Naive thymus-derived CD8-positive, alpha-beta T cell (primary cell): Measurements from ENCODE around the gene SERHL2. TPM values are rescaled to one million over a fixed set of nuclear protein-coding genes. Genes with fewer than 3 reads are reported as not detected.
"Not testable (repeated sequence)": the region's sequence is repeated elsewhere in the genome, so short reads cannot be mapped to it uniquely, and the experiment has no call there.

ENCODE experiments used
- ATAC-seq, 2 donors: fragments of 150-1000 bp; cut with Tn5 transposase in 1 of 2; sonication (Bioruptor Pico), chemical (Tn5 transposase) in 1 of 2; 1 replicate in 1 of 2; 2 replicates in 1 of 2; pipeline ENCODE4 v1.10.0; 2021; ENCODE audit warnings: mild to moderate bottlenecking in 2 of 2, moderate library complexity in 2 of 2
- POLR2A ChIA-PET: fragments of 350-600 bp; sonication (Branson Sonifier 250); formaldehyde crosslinking; loops from one replicate; lab custom pipeline; 2021; ENCODE audit warnings: antibody characterized with exemption; lab: Charles Lee
- DNase-seq, 10 donors: peaks; one replicate each; pipeline versions ENCODE4 v3.0.0 to v3.0.0-alpha.2; 2020 to 2022
- H3K27ac Mint-ChIP-seq, 10 donors: one replicate each; pipeline ENCODE4 v1.8.0; 2020 to 2022; ENCODE audit warnings: mild to moderate bottlenecking in 10 of 10, mixed read lengths in 10 of 10, moderate library complexity in 4 of 10, inconsistent platforms in 1 of 10
- H3K27me3 Mint-ChIP-seq, 5 donors: one replicate each; pipeline ENCODE4 v1.8.0; 2021 to 2022; ENCODE audit warnings: mixed read lengths in 5 of 5
- H3K36me3 Mint-ChIP-seq, 3 donors: one replicate each; pipeline ENCODE4 v1.8.0; 2020 to 2022; ENCODE audit warnings: mixed read lengths in 3 of 3, mild to moderate bottlenecking in 2 of 3, inconsistent platforms in 1 of 3
- H3K4me1 Mint-ChIP-seq, 4 donors: one replicate each; pipeline ENCODE4 v1.8.0; 2021 to 2022; ENCODE audit warnings: mixed read lengths in 4 of 4
- H3K4me3 Mint-ChIP-seq, 10 donors: one replicate each; pipeline ENCODE4 v1.8.0; 2020 to 2022; ENCODE audit warnings: mild to moderate bottlenecking in 10 of 10, mixed read lengths in 10 of 10, moderate library complexity in 6 of 10, inconsistent platforms in 1 of 10
- H3K9me3 Mint-ChIP-seq, 9 donors: one replicate each; pipeline ENCODE4 v1.8.0; 2020 to 2022; ENCODE audit warnings: mixed read lengths in 9 of 9, mild to moderate bottlenecking in 3 of 9, inconsistent platforms in 1 of 9, moderate library complexity in 1 of 9
- polyA plus RNA-seq, 3 donors: library from polyadenylated mRNA; unstranded; fragments of 300-500 nt; fragmentation: Illumina TruSeq; gene quantifications; one replicate each; pipeline ENCODE4 v1.2.3, GENCODE V29; 2021
- total RNA-seq, 8 experiments: library from RNA in 2 of 8; stranded (reverse) in 2 of 8; gene quantifications; one replicate each; pipeline ENCODE4 v1.2.3 and lab custom pipeline; 2021 to 2026

The SERHL2 gene
- total and polyA plus RNA-seq, 5 experiments from 2014 or later = 0.43 to 0.81 (median 0.56) TPM; not detected in 1

DNA sequence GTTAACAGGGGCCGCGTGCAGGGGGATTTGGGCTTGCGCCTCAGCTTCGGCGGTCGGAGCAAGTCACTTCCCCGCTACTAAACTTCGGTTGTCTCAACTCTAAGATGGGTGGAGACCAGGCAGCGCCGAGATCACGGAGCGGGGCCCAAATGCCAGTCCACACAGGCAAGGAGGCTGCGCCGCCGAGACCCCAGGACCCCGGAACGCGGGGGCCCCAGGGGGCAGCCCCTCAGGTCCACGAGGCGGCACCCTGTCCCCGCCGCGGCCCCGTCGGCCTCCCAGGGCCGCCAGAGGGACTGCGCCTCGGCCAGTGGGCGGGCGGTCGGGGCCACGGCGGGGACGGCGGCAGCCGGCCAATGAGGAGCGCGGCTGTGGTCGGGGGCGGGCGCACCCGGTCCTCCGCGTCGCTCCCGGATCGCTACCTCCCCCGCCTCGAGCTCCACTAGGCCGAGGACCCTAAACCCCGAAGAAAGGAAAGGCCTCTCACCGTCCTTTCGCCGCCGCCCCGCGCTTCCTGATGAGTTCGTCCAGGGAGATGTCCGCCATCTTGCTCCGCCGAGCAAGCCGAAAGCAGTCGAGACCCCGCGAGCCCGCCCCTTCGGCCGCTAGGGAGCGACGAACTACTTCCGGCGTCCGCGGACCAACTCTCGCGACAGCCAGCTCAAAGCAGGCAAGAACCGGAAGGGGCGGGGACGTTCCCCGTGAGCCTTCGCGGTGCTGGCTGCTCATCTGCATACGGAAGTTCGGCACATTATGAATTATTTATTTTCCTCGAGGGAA, 60.7 kb downstream of the SERHL2 start, which contains the start of gene POLDIP3:
TSS of gene POLDIP3 (minus strand) at position 572 of the 780 bp plus-strand sequence. CDS start at position 546, 26 bp downstream.
- peak within 1 kb of the TSS; percentile 98 to 100 (median 100) for H3K27ac Mint-ChIP-seq
- POLR2A ChIA-PET = interaction anchor here (0.6 to 3.9 kb wide), 19 partner anchors 9 to 573 kb away, joined by 3 to 54 read pairs (median 6); partner anchors contain the start of genes ARFGAP3, CYB5R3, NDUFA6 and PACSIN2

DNA sequence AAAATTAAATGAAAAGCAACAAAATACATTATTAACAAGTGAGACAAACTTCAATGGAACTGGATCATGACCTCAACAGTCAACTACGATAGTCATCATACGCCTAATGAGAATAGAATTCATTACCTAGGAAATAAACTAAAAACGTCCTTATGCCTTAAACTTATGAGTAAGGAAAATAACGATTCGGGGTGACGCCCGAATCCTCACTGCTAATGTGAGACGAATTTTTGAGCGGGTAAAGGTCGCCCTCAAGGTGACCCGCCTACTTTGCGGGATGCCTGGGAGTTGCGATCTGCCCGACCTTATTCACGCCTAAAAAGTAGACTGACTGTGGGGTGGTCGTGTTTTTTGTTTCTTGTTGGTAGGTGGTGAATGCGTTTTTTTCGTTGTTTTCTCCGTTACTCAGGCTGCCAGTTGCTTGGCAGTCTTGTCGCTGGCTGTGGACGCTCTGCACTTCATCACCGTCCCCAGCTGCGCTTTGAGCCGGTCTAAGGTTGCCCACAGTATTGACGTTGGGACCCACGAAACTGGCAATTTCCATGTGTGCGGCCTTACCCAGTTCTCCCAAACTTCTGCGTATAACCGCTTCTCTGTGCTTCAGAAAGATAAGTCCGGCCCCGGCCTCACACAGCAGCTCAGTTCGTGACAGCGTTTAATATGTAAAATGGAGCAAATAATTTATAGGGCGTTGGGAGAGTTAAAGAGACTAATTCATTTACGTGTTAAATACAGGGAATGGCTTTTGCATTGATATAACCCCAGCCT, 61.5 kb downstream of the SERHL2 start:
- H3K36me3 Mint-ChIP-seq = peaks cover 0 to 23% (median 5%) of the 10 kb centered on the region in 3 donors
- peaks cover 21 to 57% (median 51%) of the 10 kb centered on the region in 4 donors for H3K4me1 Mint-ChIP-seq
- DNase-seq = peak in 9 of 10 donors; percentile 59 to 95 (median 89)
- POLR2A ChIA-PET = interaction anchor here (0.5 to 3.9 kb wide), 20 partner anchors 8 to 572 kb away, joined by 3 to 54 read pairs (median 6); partner anchors contain the start of genes ARFGAP3, CYB5R3, NDUFA6 and PACSIN2
- peak; percentile 69 to 79 for ATAC-seq
- no peaks in the 10 kb centered on the region for H3K9me3 Mint-ChIP-seq
- H3K27ac Mint-ChIP-seq = peak overlapping the region; percentile 98 to 100 (median 100)
- H3K4me3 Mint-ChIP-seq = peak overlapping the region; percentile 91 to 98 (median 94)
- peaks cover 0 to 2% (median 0%) of the 10 kb centered on the region in 5 donors for H3K27me3 Mint-ChIP-seq

More for the DNA sequence above, 60.7 kb downstream of the SERHL2 start, which contains the start of gene POLDIP3:
- Mint-ChIP-seq H3K27me3 (peaks cover 0 to 2% (median 0%) of the 10 kb centered on the region in 5 donors), H3K4me1 (peaks cover 25 to 64% (median 57%) of the 10 kb centered on the region in 4 donors), H3K36me3 (peaks cover 0 to 30% (median 7%) of the 10 kb centered on the region in 3 donors), H3K9me3 (no peaks in the 10 kb centered on the region), H3K4me3 (peak within 1 kb of the TSS; percentile 91 to 98 (median 96))
- ATAC-seq (peak; percentile 69 to 72), DNase-seq (peak; percentile 96 to 99 (median 98))

DNA sequence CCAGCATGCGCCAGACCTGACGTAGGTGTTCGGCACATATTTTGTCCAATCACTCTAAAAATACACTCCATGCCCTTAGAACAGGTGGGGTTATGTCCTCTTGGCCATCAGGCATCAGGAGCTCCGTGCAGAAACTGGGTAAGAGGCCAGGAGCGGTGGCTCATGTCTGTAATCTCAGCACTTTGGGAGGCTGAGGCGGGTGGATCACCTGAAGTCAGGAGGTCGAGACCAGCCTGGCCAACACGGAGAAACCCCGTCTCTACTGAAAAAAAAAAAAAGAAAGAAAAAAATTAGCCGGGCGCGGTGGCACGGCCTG, 62.1 kb downstream of the SERHL2 start:
- Mint-ChIP-seq H3K4me1 (peaks cover 17 to 51% (median 46%) of the 10 kb centered on the region in 4 donors), H3K36me3 (peaks cover 0 to 21% (median 4%) of the 10 kb centered on the region in 3 donors), H3K4me3 (peak overlapping the region; percentile 91 to 98 (median 94)), H3K27ac (peak overlapping the region; percentile 98 to 100 (median 100))
- not testable (repeated sequence) for DNase-seq, ATAC-seq, H3K27me3 Mint-ChIP-seq, H3K9me3 Mint-ChIP-seq
- POLR2A ChIA-PET = interaction anchor here (0.5 to 3.9 kb wide), 13 partner anchors 8 to 1598 kb away, joined by 3 to 54 read pairs (median 7); partner anchors contain the start of genes ARFGAP3, CYB5R3 and PACSIN2

DNA sequence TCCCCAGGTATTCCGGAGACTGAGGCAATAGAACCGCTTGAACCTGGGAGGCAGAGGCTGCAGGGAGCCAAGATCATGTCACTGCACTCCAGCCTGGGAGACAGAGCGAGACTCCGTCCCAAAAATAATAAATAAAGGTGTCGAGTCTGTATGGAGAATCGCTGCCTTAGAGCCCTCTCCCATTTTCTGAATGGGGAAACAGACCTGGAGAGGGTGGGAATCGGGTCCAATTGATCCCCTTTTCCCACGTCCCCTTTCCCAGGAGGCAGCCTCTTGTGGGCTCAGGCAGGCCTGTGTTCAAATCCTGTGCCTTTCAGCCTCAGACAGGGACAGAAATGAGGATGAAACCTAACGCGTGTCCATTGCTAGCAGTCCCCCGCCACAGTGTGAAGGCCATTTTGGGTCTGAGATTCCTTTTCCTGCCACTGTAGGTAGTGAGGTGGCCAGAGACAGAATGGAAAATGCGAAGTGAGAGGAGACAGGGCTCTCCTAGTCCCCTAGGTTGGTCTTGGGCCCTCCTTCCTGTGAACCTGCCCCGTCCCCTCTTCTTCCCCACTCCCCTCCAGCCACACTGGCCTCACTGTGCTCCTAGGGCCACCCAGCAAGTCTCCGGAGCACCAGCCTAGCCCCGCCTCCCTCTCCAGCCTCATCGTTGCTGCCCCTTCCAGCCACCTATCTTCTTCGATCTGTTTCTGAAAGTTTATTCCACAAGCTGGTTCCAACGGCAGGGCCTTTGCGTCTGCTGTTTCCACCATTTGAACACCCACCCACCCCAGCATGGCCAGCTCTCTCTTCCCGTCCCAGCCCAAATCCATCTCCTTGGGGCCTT, 63.6 kb downstream of the SERHL2 start:
- peaks cover 19 to 45% (median 37%) of the 10 kb centered on the region in 4 donors for H3K4me1 Mint-ChIP-seq
- H3K9me3 Mint-ChIP-seq = no peaks in the 10 kb centered on the region
- peak overlapping the region in 8 of 10 donors; percentile 58 to 100 (median 78) for H3K27ac Mint-ChIP-seq
- ATAC-seq (no peak), DNase-seq (no peak)
- peaks cover 0 to 10% (median 4%) of the 10 kb centered on the region in 3 donors for H3K36me3 Mint-ChIP-seq
- POLR2A ChIA-PET = interaction anchor here (1.2 to 3.9 kb wide), 2 partner anchors 32 to 41 kb away, joined by 6 to 54 read pairs; partner anchors contain the start of gene CYB5R3
- peaks cover 0 to 2% (median 0%) of the 10 kb centered on the region in 5 donors for H3K27me3 Mint-ChIP-seq
- H3K4me3 Mint-ChIP-seq = peak overlapping the region in 3 of 10 donors; percentile 6 to 32 (median 15)

DNA sequence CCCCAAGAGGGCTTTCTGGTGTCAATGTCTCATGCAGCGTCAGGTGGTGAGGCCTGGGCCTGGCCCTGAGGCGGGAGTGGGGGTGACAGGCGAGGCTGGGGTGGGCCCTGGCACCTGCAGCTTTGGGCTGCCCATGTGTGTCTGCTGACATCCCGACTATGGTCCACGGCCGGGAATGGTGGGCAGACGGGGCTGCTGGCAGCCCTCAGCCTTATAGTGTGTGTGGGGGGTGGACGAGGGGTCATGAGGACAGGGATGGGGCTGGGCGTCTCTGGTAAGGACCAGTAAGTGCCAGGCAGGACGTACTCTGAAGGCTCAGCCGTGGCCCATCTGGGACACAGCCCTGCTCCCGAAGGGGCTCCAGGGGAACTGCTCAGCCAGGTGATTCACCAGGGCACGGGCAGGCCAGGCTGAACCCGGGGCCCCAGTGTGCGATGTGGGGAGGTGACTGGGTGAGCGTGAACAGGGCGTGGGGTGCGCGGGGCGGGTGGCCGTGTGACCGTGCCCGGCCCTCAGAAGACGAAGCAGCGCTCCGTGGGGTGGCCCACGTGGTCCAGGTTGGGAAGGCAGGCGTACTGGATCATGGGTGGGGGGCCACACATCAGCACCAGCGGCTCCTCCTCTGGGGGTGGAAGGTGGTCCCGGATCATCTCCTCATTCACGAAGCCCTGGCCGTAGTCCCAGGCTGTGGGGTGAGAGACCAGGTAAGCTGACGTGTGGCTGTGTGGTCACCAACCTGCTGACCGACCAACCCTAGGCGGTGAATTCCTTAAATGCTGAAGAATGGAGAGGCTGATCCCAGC, 65.7 kb downstream of the SERHL2 start:
- Mint-ChIP-seq H3K4me1 (peaks cover 10 to 26% (median 20%) of the 10 kb centered on the region in 4 donors), H3K27me3 (peaks cover 0 to 2% (median 0%) of the 10 kb centered on the region in 5 donors), H3K4me3 (peak overlapping the region in 1 of 10 donors; percentile 29), H3K9me3 (no peaks in the 10 kb centered on the region), H3K27ac (peak overlapping the region in 1 of 10 donors; percentile 45), H3K36me3 (peaks cover 0 to 10% (median 0%) of the 10 kb centered on the region in 3 donors)
- ATAC-seq = no peak
- POLR2A ChIA-PET = interaction anchor here (0.7 kb wide), 1 partner anchor 30 kb away, joined by 3 read pairs; the partner anchor contains the start of gene CYB5R3
- peak in 1 of 10 donors; percentile 63 for DNase-seq

DNA sequence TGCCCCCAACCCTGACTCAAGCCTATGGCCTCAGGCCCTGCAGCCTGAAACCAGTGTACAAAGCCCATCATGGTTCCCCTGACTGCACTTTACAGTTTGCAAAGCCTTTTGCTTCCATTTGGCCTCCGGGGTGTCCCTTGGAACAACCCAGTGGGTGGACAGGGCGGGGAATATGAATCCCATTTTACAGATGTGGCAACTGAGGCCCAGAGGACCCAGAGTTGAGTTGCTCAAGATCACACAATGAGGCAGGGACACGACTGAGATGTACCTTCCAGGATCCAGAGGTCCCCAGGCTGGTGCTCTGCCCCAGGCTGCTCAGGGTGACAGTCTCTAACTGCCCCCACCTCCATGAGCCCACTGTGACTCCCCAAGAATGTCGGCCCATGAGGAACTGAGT, 66.3 kb downstream of the SERHL2 start:
- POLR2A ChIA-PET = no interaction called here
- H3K27ac Mint-ChIP-seq = peak overlapping the region in 3 of 10 donors; percentile 2 to 37 (median 4)
- peaks cover 10 to 21% (median 20%) of the 10 kb centered on the region in 4 donors for H3K4me1 Mint-ChIP-seq
- no peaks in the 10 kb centered on the region for H3K9me3 Mint-ChIP-seq
- H3K4me3 Mint-ChIP-seq = no peak overlapping the region
- ATAC-seq (no peak), DNase-seq (peak in 1 of 10 donors; percentile 32)
- peaks cover 0 to 10% (median 0%) of the 10 kb centered on the region in 3 donors for H3K36me3 Mint-ChIP-seq
- H3K27me3 Mint-ChIP-seq = peaks cover 0 to 1% (median 0%) of the 10 kb centered on the region in 5 donors

DNA sequence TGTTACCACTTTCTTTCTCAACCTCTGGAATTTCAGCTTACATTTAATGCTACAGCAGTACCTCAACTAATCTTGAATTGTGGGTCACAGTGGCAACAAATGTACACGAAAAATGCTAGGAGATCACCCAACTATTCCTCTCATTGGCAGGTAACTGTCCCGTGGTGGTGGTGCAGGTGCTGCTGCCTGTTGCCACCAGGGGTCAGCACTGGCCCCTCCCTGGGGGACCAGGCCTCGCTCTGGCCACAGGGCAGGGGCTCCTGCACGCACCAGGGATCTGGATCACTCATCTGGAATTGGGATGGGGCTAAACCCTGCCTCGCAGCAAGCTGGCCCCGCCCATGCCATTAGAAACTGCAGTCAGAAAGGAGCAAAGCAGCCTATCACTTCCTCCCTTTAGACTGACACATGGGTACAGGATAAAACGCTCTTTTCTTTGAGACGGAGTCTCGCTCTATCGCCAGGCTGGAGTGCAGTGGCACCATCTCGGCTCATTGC, 67.8 kb downstream of the SERHL2 start:
- POLR2A ChIA-PET = interaction anchor here (1.1 kb wide), 1 partner anchor 27 kb away, joined by 4 read pairs; the partner anchor contains the start of gene CYB5R3
- ATAC-seq (peak; percentile 82), DNase-seq (peak; percentile 15 to 67 (median 43))
- Mint-ChIP-seq H3K36me3 (peaks cover 0 to 19% (median 2%) of the 10 kb centered on the region in 3 donors), H3K4me1 (peaks cover 7 to 13% (median 11%) of the 10 kb centered on the region in 4 donors), H3K27ac (peak overlapping the region in 8 of 10 donors; percentile 27 to 85 (median 58)), H3K4me3 (no peak overlapping the region), H3K9me3 (no peaks in the 10 kb centered on the region), H3K27me3 (no peaks in the 10 kb centered on the region)

DNA sequence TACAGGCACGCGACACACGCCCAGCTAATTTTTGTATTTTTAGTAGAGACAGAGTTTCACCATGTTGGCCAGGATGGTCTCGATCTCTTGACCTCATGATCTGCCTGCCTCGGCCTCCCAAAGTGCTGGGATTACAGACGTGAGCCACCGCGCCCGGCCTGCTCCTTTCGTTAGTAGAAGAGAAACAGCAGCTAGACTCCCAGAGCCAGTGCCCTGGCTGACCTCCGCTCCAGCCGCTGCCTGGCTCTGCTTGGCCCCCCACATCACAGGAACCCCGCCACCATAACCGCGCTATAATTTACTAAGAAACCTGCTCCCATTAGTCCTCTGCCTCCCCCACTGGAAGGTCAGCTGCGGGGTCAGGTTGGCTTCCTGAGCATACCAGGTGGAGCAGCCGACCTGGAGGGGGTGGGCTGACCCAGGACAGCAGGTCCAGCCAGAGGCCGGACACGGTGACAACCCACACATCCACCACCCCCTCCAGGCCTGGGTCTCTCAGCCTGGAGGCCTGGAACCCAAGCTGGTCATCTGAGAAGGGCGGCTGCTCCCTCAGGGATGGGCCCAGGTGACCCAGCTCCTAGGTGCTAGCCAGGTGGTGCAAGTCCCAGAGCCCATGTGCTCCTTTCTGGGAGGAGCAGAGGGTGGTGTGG, 68.4 kb downstream of the SERHL2 start:
- peak in 1 of 10 donors; percentile 53 for DNase-seq
- ATAC-seq = no peak
- H3K27ac Mint-ChIP-seq = peak overlapping the region in 5 of 10 donors; percentile 20 to 79 (median 59)
- peaks cover 0 to 22% (median 3%) of the 10 kb centered on the region in 3 donors for H3K36me3 Mint-ChIP-seq
- POLR2A ChIA-PET = no interaction called here
- H3K27me3 Mint-ChIP-seq = no peaks in the 10 kb centered on the region
- no peaks in the 10 kb centered on the region for H3K9me3 Mint-ChIP-seq
- no peak overlapping the region for H3K4me3 Mint-ChIP-seq
- H3K4me1 Mint-ChIP-seq = peaks cover 7 to 13% (median 11%) of the 10 kb centered on the region in 4 donors

DNA sequence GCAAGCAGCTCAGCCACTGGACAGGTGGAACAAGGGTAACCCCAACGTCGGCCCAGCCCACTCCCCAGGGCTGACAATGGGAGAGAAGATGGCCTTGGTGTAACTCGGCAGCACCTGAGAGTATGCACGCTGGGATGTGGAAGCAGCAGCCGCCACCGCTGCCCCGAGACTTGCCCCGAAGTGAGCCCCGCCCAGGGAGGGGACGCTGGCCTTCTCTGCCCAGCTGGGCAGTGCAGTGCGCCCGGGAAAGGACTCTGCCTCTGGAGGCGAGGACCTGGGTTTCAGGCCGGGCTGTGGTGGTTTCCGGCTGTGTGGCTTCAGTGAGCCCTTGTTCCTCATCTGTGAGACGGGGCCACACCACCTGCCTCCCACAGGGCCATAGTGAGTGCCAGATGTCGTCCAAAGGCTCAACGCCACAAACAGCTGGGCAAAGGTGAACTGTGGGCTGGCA, 69.6 kb downstream of the SERHL2 start:
- DNase-seq (peak in 1 of 10 donors; percentile 51), ATAC-seq (no peak)
- Mint-ChIP-seq H3K4me3 (no peak overlapping the region), H3K4me1 (peaks cover 4 to 7% (median 6%) of the 10 kb centered on the region in 4 donors), H3K27me3 (no peaks in the 10 kb centered on the region), H3K27ac (no peak overlapping the region), H3K36me3 (peaks cover 0 to 29% (median 3%) of the 10 kb centered on the region in 3 donors), H3K9me3 (no peaks in the 10 kb centered on the region)
- POLR2A ChIA-PET = interaction anchor here (2.2 kb wide), 1 partner anchor 8 kb away, joined by 10 read pairs; the partner anchor contains the start of gene POLDIP3
